GM18858 (cell line): ENCODE results near the gene JADE3.

Experiments
- ATAC-seq: cut with Tn5 transposase; IDR thresholded peaks from one replicate; pipeline ENCODE4 v1.9.1; 2021; ENCODE audit not compliant: unreplicated experiment

The JADE3 gene

GRCh38 chrX:46912098-46912602, at the start of gene JADE3:
Gene JADE3 (plus strand): TSS chrX:46912421. CDS start chrX:46984895, 72,474 bp downstream.
- ATAC-seq, result no peak

GRCh38 chrX:46863072-46863471, 49.1 kb upstream of the JADE3 start:
- ATAC-seq, result no peak

- no peak for ATAC-seq
Measured at GRCh38 chrX:46864606-46865005, 47.6 kb upstream of the JADE3 start.

- ATAC-seq, result no peak
Measured at GRCh38 chrX:46865281-46865680, 46.9 kb upstream of the JADE3 start.

GRCh38 chrX:46866726-46867125, 45.5 kb upstream of the JADE3 start:
- ATAC-seq, result no peak

- ATAC-seq, result no peak
Measured at GRCh38 chrX:46873746-46874145, 38.5 kb upstream of the JADE3 start.

- no peak for ATAC-seq
Measured at GRCh38 chrX:46876901-46877300, 35.3 kb upstream of the JADE3 start.

GRCh38 chrX:46882266-46882665, 30.0 kb upstream of the JADE3 start:
- no peak for ATAC-seq

GRCh38 chrX:46884799-46885198, 27.4 kb upstream of the JADE3 start:
- no peak for ATAC-seq

GRCh38 chrX:46898207-46898606, 14.0 kb upstream of the JADE3 start:
- no peak for ATAC-seq

GRCh38 chrX:46903458-46904242, 8.6 kb upstream of the JADE3 start:
- no peak for ATAC-seq

- ATAC-seq, result no peak
Measured at GRCh38 chrX:46904626-46905025, 7.6 kb upstream of the JADE3 start.

GRCh38 chrX:46910415-46910814, 1.8 kb upstream of the JADE3 start:
- ATAC-seq, result no peak

- ATAC-seq, result no peak
Measured at GRCh38 chrX:46912603-46913491, 626 bp downstream of the JADE3 start.

- no peak for ATAC-seq
Measured at GRCh38 chrX:46913667-46914066, 1.4 kb downstream of the JADE3 start.

GRCh38 chrX:46916273-46916672, 4.1 kb downstream of the JADE3 start:
- ATAC-seq, result no peak

- ATAC-seq, result no peak
Measured at GRCh38 chrX:46917622-46918021, 5.4 kb downstream of the JADE3 start.

GRCh38 chrX:46918434-46918833, 6.2 kb downstream of the JADE3 start:
- ATAC-seq, result no peak

GRCh38 chrX:46920235-46920634, 8.0 kb downstream of the JADE3 start:
- no peak for ATAC-seq

GRCh38 chrX:46922611-46923010, 10.4 kb downstream of the JADE3 start:
- no peak for ATAC-seq

GRCh38 chrX:46927718-46928117, 15.5 kb downstream of the JADE3 start:
- no peak for ATAC-seq
